Sigmoid colon (tissue), 7 donors: ENCODE data around the gene LGMN. TPM values are rescaled to one million over a fixed set of nuclear protein-coding genes. Genes with fewer than 3 reads are reported as not detected.

Source experiments
- DNase-seq: peaks from one replicate; pipeline ENCODE4 v3.0.0-alpha.2; 2019
- H3K27ac ChIP-seq, 4 donors: fragments of 200-600 bp; sonication (generic); one replicate each; pipeline ENCODE4 v1.5.1; 2016 to 2019; ENCODE audit warnings: mild to moderate bottlenecking in 1 of 4
- H3K27me3 ChIP-seq, 3 donors: fragments of 200-600 bp; sonication (generic); one replicate each; pipeline ENCODE4 v1.5.1; 2019; ENCODE audit warnings: mild to moderate bottlenecking in 1 of 3
- H3K36me3 ChIP-seq, 4 donors: fragments of 200-600 bp; sonication (generic); one replicate each; pipeline ENCODE4 v1.5.1; 2016 to 2019
- H3K4me1 ChIP-seq, 4 donors: fragments of 200-600 bp; sonication (generic); one replicate each; pipeline ENCODE4 v1.5.1; 2017 to 2019
- H3K4me3 ChIP-seq, 4 donors: fragments of 200-600 bp; sonication (generic); one replicate each; pipeline ENCODE4 v1.5.1; 2017 to 2019; ENCODE audit warnings: mild to moderate bottlenecking in 2 of 4, moderate library complexity in 1 of 4
- H3K9me3 ChIP-seq, 4 donors: fragments of 200-600 bp in 3 of 4; sonication (generic) in 3 of 4; one replicate each; pipeline versions ENCODE4 v1.5.1 to v1.6.1; 2013 to 2019
- CTCF ChIP-seq, 4 experiments: fragments of 450-650 bp in 3 of 4; fragments of 200-600 bp in 1 of 4; IDR thresholded peaks; one replicate each; pipeline ENCODE4 v1.5.1; 2016 to 2019; ENCODE audit warnings: antibody characterized with exemption in 4 of 4, mild to moderate bottlenecking in 3 of 4, moderate library complexity in 2 of 4
- EP300 ChIP-seq, 4 donors: sonication (generic); formaldehyde crosslinking; IDR thresholded peaks; one replicate each; pipeline ENCODE4 v1.6.1; 2017; ENCODE audit warnings: antibody characterized with exemption in 4 of 4
- POLR2A ChIP-seq, 2 donors: fragments of 450-650 bp; IDR thresholded peaks; one replicate each; pipeline ENCODE4 v1.6.1; 2016; ENCODE audit warnings: antibody characterized with exemption in 2 of 2, mild to moderate bottlenecking in 2 of 2, moderate library complexity in 2 of 2
- POLR2AphosphoS5 ChIP-seq, 4 donors: sonication (generic); formaldehyde crosslinking; IDR thresholded peaks; one replicate each; pipeline ENCODE4 v1.6.1; 2017; ENCODE audit warnings: antibody characterized with exemption in 4 of 4
- WGBS, 2 donors: extraction: QIAGEN DNeasy Blood & Tissue Kit; methylation state at CpG; one replicate each; pipeline ENCODE4 v1.1.7; 2013; 5-methylcytosine and 5-hydroxymethylcytosine counted together
- intact Hi-C: fragments of 100-400 bp; cut with DNase I; formaldehyde crosslinking; loops from one replicate; pipeline ENCODE4 v1.15.1; 2023
- polyA plus RNA-seq, 3 donors: library from polyadenylated mRNA; stranded (reverse); fragments of 200-250 nt; gene quantifications; one replicate each; pipeline ENCODE4 v1.2.3, GENCODE V29; 2013
- total RNA-seq, 4 donors: library from RNA; depleted of rRNA; stranded (reverse); fragments of >200 nt; gene quantifications; one replicate each; pipeline ENCODE4 v1.1.0, GENCODE V29; 2016
- donor health status: healthy with polysubstance abuse.
- donor health status: Bipolar disorder and iron deficiency.
- donor health status: healthy.

Gene LGMN
- total and polyA plus RNA-seq, 7 donors: 35.4 to 361 (median 74.1) TPM

- peak overlapping the region in 1 of 4 donors; percentile 46 for H3K4me3 ChIP-seq
- H3K4me1 ChIP-seq: peaks cover 0 to 24% (median 23%) of the 10 kb centered on the region in 4 donors
- H3K9me3 ChIP-seq: no peaks in the 10 kb centered on the region
- no peak for DNase-seq
- TF ChIP-seq POLR2AphosphoS5 (IDR thresholded peaks at IDR 0.05): no peak
- no peak for TF ChIP-seq EP300 (IDR thresholded peaks at IDR 0.05)
- no peak for TF ChIP-seq CTCF (IDR thresholded peaks at IDR 0.05)
- no peak for TF ChIP-seq POLR2A (IDR thresholded peaks at IDR 0.05)
- WGBS, 2 donors: 82 to 83% methylated on average over 9 of the region's 9 CpGs
- intact Hi-C loops: loop anchor here (2.0 to 5.0 kb wide), 2 partner anchors 96 to 564 kb away; partner anchors contain the start of genes CPSF2 and NDUFB1
- H3K36me3 ChIP-seq: peaks cover 4 to 35% (median 14%) of the 10 kb centered on the region in 4 donors
- no peaks in the 10 kb centered on the region for H3K27me3 ChIP-seq
- H3K27ac ChIP-seq: peak overlapping the region in 3 of 4 donors; percentile 65 to 74 (median 68)
These were observed 62.0 kb downstream of the LGMN start for GRCh38 chr14:92686411-92686899.

GRCh38 chr14:92685784-92686355, 62.6 kb downstream of the LGMN start:
- intact Hi-C loops: loop anchor here (2.0 to 5.0 kb wide), 2 partner anchors 97 to 564 kb away; partner anchors contain the start of genes CPSF2 and NDUFB1
- no peaks in the 10 kb centered on the region for H3K27me3 ChIP-seq
- 94 to 95% methylated on average over 4 of the region's 4 CpGs for WGBS, 2 donors
- TF ChIP-seq POLR2A (IDR thresholded peaks at IDR 0.05): no peak
- no peak for TF ChIP-seq CTCF (IDR thresholded peaks at IDR 0.05)
- no peak for TF ChIP-seq EP300 (IDR thresholded peaks at IDR 0.05)
- TF ChIP-seq POLR2AphosphoS5 (IDR thresholded peaks at IDR 0.05): no peak
- DNase-seq: peak; percentile 65
- H3K9me3 ChIP-seq: no peaks in the 10 kb centered on the region
- H3K27ac ChIP-seq: peak overlapping the region in 3 of 4 donors; percentile 65 to 74 (median 68)
- H3K4me1 ChIP-seq: peaks cover 0 to 30% (median 28%) of the 10 kb centered on the region in 4 donors
- peaks cover 4 to 38% (median 14%) of the 10 kb centered on the region in 4 donors for H3K36me3 ChIP-seq
- no peak overlapping the region for H3K4me3 ChIP-seq

- 86 to 91% methylated on average over 21 of the region's 21 CpGs for WGBS, 2 donors
- H3K9me3 ChIP-seq: no peaks in the 10 kb centered on the region
- no peak overlapping the region for H3K4me3 ChIP-seq
- peaks cover 4 to 44% (median 17%) of the 10 kb centered on the region in 4 donors for H3K36me3 ChIP-seq
- intact Hi-C loops: loop anchor here (5.0 kb wide), 3 partner anchors 93 to 563 kb away; partner anchors contain the start of genes CPSF2, NDUFB1 and RIN3
- no peaks in the 10 kb centered on the region for H3K27me3 ChIP-seq
- peak overlapping the region in 2 of 4 donors; percentile 6 to 65 for H3K27ac ChIP-seq
- TF ChIP-seq CTCF (IDR thresholded peaks at IDR 0.05): no peak
- no peak for TF ChIP-seq POLR2AphosphoS5 (IDR thresholded peaks at IDR 0.05)
- TF ChIP-seq POLR2A (IDR thresholded peaks at IDR 0.05): no peak
- H3K4me1 ChIP-seq: peaks cover 0 to 34% (median 31%) of the 10 kb centered on the region in 4 donors
- DNase-seq: peak; percentile 67
These were observed 63.4 kb downstream of the LGMN start for GRCh38 chr14:92684801-92685560.

GRCh38 chr14:92683041-92683440, 65.4 kb downstream of the LGMN start:
- no peaks in the 10 kb centered on the region for H3K27me3 ChIP-seq
- 95 to 97% methylated on average over 8 of the region's 8 CpGs for WGBS, 2 donors
- H3K27ac ChIP-seq: no peak overlapping the region
- intact Hi-C loops: loop anchor here (5.0 kb wide), 2 partner anchors 91 to 171 kb away; partner anchors contain the start of gene RIN3
- H3K9me3 ChIP-seq: no peaks in the 10 kb centered on the region
- H3K4me3 ChIP-seq: no peak overlapping the region
- peaks cover 0 to 34% (median 30%) of the 10 kb centered on the region in 4 donors for H3K4me1 ChIP-seq
- no peak for TF ChIP-seq POLR2A (IDR thresholded peaks at IDR 0.05)
- H3K36me3 ChIP-seq: peaks cover 14 to 64% (median 30%) of the 10 kb centered on the region in 4 donors
- peak; percentile 45 for DNase-seq
